Midbrain (tissue), 1 donor: Measurements from ENCODE around the gene GPX1.
"Not testable (repeated sequence)": the region's sequence is repeated elsewhere in the genome, so short reads cannot be mapped to it uniquely, and the experiment has no call there.

Experiments used
- DNase-seq: peaks from one replicate; lab custom pipeline; 2025; lab: John Stamatoyannopoulos, UW

The GPX1 gene

DNA sequence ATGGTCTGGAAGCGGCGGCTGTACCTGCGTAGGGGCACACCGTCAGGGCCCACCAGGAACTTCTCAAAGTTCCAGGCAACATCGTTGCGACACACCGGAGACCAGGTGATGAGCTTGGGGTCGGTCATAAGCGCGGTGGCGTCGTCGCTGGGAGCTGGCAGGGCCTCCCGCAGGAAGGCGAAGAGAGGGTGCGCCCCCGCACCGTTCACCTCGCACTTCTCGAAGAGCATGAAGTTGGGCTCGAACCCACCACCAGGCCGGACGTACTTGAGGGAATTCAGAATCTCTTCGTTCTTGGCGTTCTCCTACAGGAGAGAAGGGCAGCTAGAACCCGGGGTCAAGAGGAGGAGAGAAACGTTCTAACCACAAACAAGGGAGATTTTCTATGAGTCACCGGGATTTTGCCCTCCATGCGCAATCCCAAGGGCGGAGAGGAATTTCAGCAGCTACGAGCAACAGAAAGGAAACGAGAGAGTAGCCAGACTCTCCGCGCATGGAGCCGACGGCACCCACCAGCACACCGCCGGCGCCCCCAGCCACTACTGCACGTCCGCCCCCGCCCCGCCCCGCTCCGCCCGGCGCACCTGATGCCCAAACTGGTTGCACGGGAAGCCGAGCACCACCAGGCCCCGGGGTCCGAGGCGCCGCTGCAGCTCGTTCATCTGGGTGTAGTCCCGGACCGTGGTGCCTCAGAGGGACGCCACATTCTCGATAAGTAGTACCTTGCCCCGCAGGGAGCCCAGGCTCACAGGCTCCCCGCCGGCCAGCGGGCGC, 523 bp downstream of the GPX1 start:
- not testable (repeated sequence) for DNase-seq

DNA sequence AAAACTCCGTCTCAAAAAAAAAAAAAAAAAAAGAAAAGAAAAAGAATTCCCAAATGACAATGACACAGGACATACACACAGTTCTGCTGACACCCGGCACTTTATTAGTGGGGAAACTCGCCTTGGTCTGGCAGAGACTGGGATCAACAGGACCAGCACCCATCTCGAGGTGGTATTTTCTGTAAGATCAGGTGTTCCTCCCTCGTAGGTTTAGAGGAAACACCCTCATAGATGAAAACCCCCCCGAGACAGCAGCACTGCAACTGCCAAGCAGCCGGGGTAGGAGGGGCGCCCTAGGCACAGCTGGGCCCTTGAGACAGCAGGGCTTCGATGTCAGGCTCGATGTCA, 1.1 kb downstream of the GPX1 start:
- DNase-seq = not testable (repeated sequence)

DNA sequence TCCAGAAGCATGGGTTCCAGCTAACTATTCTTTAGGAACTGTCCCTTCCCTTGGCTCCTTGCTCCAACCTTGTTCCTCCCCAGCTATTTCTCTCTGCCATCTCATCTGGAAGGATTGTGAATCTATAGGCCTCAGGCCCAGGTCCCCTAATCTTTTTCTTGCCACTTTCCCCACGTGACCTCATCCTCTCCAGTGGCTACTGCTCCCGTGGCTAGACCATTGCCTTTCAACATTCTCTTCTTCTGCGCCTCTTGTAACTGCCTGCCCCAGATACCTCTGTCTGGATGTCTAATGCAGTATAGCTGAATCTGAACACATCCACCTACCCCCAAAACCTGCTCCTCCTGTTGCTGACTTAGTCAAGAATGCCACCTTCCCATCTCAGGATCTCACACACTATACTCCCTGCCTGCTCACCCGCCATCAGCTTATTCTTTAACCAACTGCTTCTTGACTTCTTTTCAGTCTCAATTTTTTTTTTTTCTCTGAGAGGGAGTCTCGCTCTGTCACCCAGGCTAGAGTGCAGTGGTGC, 5.2 kb downstream of the GPX1 start:
- DNase-seq = no peak

DNA sequence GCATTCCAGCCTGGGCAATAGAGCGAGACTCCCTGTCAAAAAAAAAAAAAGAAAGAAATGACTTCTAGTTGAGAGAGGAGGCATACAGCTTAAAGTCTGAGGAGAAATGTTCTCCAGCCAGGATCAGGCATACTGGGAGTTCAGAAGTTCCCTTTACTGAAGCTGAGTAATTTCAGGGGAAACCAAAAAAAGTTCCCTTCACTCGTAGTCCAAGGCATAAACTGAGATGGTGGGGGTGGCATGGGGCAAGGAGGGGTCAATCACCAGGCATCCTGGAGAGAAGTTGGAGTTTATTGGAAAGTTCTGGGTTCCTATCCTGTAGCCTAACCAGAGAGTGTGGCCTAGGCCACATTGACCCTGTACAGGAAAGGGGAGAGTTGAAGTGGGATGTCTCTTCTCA, 5.9 kb downstream of the GPX1 start:
- no peak for DNase-seq

DNA sequence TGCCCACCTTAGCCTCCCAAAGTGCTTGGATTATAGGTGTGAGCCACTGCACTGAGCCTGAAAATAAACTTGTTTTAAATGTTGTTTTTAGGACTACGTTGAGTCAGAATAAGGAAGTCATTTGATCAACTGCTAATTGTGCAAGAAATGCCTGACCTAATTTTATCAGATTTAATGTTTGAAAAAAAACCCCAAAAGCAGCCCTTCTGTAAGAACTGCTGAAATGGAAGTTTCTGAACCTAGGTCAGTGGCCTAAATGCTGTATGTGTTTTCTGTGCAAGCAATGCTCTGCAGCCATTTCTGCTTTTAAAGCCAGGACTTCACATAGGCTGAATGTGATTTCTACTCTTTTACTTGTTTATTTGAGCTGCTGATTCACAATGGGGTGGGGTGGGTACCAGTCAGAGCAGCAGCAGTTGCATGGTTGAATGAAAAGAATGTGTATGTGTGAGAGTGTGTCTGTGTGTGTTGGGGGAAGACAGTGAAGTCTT, 6.6 kb downstream of the GPX1 start:
- DNase-seq = no peak

DNA sequence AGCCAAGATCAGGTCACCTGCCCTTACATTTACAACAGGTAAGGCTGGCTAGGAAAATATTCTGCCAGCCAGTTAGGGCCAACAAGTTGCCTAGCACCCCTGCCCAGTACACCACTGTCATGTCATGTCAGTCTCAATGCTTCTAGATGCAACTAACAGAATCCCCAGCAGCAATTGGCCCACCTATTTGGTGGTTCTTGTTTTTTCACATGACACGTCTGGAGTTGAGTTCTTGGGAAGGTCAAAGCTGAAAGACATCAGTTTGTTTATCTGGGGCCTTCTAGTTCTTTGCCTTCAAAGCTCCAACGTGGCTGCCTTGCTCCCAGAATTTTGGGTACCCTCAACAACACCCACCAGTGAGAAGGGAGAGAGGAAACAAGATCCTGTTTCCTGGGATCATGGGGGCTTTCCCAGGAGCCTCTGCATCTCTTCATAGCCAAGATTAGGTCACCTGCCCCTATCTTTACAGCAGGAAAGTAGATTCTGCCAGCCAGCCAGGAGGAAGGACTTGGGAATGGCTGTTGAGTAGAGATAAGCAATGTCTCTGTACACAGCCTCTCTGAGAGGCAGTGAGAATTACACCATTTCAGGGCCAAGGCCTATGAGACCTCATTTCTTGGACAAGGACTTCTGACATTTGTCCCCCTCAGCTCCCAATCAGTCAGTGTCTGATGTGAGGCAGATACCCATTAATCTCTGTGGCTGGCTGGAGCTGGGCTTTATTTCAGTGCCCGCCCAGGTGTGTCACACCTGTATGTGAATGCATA, 8.6 kb downstream of the GPX1 start:
- DNase-seq = no peak

DNA sequence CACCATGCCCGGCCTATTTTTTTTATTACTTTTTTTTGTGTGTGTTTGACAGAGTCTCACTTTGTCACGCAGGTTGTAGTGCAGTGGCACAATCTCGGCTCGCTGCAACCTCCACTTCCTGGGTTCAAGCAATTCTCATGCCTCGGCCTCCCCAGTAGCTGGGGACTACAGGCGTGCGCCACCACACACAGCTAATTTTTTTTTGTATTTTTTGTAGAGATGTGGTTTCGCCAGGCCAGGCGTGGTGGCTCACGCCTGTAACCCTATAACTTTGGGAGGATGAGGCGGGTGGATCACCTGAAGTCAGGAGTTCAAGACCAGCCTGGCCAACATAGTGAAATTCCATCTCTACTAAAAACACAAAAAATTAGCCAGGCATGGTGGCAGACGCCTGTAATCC, 9.8 kb downstream of the GPX1 start:
- DNase-seq = not testable (repeated sequence)

DNA sequence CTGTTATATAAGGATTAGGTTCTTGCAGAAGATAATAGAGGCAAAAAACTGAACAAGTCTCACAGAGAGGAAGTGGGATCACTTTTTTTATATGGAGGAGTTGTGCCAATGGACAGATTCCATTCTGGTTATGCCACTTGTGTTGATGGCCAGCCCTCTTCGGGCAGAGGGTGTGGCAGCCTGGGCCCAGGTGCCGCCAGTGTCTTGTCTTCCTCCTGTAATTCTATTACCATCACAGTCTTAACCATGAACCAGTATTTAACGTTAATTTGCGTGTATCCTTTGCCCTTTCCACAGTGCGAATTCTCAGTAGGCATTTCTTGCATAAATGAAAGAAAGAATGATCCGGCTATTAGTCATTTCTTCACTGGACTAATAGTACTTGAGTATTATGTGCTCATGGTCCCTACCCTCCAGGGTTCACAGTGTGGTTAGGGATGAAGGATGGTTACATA, 11.3 kb downstream of the GPX1 start:
- DNase-seq = no peak

DNA sequence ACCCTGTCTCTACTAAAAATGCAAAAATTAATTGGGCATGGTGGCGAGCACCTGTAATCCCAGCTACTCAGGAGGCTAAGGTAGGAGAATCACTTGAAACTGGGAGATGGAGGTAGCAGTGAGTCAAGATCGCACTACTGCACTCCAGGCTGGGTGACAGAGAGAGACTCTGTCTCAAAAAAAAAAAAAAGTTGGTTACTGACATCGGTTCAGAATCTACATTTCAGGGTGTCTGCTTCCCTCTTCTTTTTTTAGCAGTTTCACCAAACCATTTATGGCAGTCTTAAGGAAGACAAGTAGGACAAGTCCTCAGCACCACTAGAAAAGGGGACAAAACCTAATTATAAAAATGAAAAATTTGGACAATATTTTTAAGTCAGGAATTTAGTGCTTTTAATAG, 15.0 kb downstream of the GPX1 start:
- DNase-seq = no peak

DNA sequence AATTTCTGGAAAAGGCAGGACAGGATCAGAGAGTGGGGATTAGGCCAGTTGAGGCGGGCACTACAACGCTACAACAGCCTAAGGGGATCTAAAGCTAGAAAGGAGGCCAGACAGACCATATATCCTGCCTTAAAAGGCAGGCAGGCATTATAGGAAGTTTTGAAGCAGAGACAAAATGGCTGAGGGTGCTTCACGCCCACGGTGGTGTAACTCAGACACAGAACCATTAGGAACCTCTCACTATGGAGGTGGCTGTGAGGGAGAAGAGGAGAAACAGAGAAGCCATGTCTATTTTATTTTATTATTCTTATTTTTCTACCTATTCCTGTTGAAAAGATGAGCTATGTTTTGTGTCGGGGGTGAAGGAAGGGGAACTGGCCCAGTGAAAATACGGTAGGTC, 16.2 kb downstream of the GPX1 start:
- DNase-seq = no peak

DNA sequence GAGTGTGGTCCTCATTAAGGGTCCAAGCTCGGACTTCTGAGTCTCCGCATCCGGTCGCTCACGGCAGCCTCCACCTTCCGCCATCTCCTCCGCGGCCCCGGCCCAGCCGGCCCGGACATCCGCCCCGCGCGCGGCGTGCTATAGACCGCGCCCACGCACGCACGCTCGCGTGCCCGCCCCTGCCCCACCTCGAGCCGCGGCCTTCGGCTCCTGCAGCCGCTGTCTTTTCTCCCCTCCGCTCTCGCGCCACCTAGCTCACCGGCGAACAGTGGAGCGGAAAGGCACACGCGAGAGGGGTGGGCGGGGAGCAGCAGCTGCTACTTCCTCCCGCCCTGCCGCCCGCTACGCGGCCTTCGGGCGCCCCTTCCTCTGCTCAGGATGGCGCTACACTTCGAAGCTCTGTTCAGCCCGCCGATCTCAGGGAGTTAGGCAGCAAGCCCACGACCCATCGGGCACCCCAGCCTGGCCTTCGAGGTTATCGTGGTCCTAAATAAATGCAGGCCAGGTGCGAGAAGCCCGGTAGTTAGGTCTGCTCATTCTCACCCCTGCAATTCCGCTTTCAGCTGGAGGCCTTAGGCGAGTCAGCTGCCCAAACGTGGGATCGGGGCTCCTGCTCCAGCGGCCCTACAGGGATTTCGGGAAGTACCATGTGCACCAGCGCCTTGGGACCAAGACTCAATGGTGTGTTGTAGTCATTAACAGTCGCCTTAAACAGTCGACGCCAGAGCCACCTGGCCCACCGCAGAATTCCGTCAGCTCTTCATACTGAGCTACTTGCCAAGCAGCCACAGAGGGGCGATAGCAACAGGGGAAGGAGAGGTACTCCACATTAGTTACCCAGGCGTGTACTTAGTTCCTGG, 18.0 kb downstream of the GPX1 start, which contains the start of gene USP4:
Gene USP4, minus strand, starts transcription at position 113 of the 860 bp plus-strand sequence. Its CDS starts 29 bp downstream, at position 84.
- DNase-seq = peak; percentile 79

DNA sequence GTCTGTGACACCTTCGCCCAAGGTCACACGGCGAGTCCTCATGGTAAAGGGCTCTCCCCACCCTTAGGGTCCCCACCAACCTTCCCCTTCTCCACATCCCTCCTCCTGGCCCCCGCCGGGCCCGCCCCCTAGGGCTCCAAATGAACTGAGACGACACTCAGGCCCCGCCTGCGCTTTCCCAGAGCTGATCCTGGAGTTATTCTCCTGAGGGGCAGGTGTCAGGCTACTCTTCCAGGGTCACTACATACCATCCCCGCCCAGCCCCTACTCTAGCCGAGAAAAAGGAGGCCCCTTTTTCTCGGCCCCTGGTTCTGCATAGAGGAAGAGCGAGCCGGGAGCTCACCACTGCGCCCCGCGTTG, 18.6 kb downstream of the GPX1 start:
- DNase-seq = no peak

DNA sequence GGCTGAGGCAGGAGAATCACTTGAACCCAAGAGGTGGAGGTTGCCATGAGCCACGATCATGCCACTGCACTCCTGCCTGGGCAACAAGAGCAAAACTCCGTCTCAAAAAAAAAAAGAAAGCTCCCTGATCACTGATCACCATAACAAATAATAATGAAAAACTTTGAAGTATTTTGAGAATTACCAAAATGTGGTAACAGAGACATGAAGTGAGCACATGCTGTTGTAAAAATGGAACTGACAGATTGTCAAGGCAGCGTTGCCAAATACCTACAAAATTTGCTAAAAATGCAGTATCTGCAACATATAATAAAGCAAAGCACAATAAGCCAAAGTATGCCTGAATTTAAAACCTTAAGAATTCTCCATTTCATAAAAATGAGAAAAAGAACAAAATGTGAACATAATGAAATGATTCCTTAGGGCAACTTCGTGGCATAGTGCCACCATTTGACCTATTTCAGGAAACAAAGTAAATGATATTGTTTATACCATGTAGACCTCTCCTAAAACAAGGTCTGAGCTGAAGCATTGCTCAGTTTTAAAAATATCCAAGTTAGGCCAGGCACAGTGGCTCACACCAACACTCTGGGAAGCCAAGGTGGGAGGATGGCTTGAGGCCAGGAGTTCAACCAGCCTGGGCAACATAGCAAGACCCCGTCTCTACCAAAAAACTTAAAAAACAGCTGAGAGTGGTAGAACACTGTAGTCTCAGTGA, 24.1 kb downstream of the GPX1 start:
- DNase-seq = no peak

DNA sequence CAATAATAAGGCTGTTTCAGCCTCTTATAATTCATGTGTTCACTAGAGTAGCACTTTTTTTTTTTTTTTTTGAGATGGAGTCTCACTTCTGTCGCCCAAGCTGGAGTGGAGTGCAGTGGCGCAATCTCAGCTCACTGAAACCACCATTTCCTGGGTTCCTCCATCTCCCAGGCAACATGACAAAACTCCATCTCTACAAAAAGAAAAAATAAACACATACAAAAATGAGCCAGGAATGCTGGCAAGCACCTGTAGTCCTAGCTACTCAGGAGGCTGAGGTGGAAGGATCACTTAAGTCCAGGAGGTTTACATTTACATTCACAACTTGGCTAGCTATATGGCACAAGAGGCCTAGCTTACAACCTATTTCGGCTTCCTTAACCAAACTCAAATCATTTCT, 25.1 kb downstream of the GPX1 start:
- DNase-seq = no peak

DNA sequence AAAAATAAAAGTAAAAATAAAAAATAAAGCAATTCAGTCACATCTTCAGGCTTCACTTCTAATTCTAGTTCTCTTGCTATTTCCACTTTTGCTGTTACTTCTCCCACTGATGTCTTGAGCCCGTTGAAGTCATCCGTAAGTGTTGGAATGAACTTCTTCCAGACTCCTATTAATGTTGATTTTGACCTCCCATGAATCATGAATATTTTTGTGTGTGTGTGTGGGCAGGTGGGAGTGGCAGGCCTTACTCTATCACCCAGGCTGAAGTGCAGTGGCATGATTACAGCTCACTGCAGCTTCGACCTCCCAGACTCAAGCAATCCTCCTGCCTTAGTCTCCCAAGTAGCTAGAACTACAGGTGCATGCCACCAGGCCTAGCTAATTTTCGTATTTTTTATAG, 29.0 kb downstream of the GPX1 start:
- DNase-seq = no peak

DNA sequence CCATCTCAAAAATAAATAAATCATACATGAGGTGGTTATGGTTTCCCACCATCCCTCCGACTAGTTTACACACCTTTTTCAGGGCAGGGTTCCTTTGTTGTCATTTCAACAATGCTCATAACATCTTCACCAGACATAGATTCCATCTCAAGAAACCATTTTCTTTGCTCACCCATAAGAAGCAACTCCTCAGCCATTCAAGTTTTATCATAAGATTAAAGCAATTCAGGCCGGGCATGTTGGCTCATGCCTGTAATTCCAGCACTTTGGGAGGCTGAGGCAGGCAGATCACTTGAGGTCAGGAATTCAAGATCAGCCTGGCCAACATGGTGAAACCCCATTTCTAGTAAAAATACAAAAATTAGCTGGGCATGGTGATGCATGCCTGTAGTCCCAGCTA, 29.8 kb downstream of the GPX1 start:
- not testable (repeated sequence) for DNase-seq

DNA sequence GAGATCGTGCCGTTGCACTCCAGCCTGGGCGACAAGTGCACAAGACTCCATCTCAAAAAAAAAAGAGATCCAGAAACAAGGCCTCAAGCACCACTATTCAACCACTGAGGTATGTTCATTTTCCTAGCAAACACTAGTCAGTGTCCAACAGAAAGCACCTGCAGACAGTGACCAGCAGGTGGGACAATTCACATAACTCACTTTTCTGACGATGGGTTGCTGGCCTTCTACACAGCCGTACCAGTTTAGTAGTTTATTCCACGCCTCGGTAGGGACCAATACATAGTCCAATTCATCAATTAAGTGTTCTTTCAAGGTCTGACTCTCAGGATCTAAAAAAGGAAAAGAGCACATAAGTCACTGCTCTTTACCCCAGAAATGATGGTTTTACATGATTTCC, 30.7 kb downstream of the GPX1 start:
- DNase-seq = no peak

DNA sequence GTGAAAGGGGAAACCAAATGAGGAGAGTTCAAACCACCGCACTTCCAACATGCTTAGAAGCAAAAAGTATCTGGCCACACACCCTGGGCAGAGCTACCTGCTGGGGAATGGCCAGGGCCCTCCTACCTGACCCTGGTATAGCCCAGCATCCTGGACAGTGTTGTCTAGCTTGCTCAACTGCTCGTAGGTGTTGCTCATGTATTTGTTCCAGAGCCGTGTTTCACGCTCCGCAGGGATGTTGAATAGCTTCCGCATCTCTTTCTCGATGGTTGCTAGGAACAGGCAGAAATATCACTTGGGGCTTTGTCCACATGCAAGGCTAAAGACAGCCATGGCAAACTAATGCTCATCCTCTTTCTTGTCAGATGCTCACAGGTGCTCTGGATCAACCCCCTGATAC, 33.4 kb downstream of the GPX1 start:
- no peak for DNase-seq

DNA sequence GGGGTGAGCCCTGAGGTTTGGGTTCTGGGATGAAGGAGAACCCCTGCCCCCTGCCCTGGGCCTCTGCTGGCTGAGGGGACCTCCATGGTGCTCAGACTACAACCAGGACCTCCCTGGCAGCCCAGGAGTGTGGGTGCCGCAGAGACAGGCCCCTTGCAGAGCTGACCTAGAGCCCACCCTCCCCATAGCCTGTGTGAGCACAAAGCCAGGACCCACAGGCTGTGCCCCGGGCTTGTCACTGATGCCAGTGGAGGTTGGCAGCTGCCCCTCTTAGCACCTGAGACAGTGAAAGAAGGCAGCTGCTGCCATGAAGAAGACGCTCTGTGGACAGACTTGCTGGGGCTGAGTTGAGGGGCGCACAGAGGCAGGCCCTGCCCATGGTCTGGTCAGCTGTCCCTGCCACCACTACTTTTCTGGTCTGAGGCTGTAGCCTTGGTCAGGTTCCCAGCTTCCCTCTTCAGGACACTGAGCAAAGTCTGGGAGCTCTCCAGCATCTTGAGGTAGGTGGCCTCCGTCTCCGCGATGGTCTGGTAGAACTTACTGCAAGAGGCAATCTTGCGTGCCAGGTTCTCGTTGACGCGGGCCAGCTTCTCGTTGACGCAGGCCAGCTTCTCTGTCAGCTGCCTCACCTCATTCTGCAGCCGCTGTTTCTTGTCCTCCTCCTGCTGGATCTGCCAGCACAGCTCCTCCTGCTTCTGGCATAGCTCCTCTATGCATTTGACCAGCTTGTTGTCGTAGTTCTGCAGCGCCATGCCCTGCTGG, 41.3 kb downstream of the GPX1 start:
- DNase-seq = peak; percentile 49

DNA sequence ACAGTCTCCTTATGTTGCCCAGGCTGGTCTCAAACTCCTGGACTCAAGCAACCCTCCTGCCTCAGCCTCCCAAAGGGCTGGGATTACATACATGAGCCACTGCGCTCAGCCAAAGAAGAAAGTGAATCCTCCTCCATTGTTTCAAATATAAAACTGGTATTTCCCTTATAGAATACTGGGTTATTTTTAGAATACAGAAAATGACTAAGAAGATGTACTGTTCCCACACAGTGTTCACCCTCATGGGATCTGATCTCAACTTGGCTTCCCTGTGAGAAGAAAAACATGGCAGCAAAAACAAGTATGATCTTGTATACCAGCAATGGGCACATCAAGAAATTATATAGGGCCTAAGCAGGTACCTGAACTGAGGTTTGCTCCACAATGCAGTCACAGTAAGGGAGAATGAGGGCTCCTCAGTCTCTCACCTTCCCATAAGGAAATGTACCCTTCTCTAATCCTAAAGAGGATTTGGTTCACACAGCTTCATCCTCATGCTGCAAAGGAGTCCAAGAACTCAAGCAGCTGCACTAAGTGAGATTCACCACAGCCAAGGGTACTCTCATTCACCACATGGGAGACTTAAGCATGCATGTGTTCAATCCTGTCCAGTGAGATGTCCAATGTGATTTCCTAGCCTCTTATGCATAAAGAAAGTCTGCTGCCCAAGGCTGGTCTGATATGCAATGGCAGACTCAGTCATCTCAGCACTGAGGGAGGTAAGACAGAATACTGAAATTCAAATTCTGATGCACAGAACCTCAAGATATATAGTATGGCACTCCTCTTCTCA, 44.1 kb downstream of the GPX1 start:
- DNase-seq = no peak
